ENCODE results near the gene DDAH1. TPM values are rescaled to one million over a fixed set of nuclear protein-coding genes. Genes with fewer than 3 reads are reported as not detected.

Gene DDAH1
- polyA plus RNA-seq, 1 donor from 2014 or later = 42.7 TPM

DNA sequence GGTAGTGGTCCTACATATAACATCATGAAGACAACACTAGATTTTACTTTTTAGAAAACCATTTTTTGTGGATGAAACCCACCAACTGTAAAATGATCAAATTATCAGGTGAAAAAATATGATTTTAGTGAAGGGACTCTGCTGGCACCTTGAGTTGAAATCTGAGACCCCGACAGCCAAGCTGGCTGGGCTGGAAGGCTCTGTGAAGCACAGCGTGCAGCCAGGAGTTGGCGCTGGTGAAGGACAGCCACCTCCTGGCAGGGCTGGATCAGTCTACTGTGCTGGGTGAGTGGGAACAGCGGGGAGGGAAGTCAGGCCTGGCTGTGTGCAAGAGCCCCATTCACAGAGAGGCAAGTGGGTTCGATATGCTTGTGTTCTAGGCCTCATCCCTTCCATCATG, 47.9 kb downstream of the DDAH1 start (continued):
- TF ChIP-seq, protein P1, sequence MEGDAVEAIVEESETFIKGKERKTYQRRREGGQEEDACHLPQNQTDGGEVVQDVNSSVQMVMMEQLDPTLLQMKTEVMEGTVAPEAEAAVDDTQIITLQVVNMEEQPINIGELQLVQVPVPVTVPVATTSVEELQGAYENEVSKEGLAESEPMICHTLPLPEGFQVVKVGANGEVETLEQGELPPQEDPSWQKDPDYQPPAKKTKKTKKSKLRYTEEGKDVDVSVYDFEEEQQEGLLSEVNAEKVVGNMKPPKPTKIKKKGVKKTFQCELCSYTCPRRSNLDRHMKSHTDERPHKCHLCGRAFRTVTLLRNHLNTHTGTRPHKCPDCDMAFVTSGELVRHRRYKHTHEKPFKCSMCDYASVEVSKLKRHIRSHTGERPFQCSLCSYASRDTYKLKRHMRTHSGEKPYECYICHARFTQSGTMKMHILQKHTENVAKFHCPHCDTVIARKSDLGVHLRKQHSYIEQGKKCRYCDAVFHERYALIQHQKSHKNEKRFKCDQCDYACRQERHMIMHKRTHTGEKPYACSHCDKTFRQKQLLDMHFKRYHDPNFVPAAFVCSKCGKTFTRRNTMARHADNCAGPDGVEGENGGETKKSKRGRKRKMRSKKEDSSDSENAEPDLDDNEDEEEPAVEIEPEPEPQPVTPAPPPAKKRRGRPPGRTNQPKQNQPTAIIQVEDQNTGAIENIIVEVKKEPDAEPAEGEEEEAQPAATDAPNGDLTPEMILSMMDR (IDR thresholded peaks at IDR 0.05; ENCODE audit: poor library complexity, severe bottlenecking) = no peak
- no peak for TF ChIP-seq TAF1 (IDR thresholded peaks at IDR 0.05; ENCODE audit: low read depth)

DNA sequence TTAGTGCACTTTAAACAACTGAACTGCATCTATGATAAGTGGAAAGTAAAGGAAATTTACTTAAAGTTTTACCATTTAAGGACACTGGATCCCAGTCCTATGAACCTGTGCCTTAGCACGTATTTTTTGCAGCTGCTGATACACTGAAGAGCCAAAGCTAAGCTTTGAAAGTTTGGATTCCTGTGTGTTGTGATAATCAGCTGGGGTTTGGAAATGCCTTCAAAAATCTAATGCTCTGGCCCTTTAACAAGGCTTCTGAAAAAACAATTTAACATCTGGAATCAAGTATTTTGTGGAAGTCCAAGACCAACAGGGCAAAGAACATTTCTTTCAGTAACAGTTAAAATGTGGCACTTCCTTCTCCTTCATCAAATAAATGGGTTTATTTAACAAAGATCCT, 51.8 kb downstream of the DDAH1 start:
- Histone ChIP-seq H3K36me3 (ENCODE audit: insufficient read depth, low read length) (no peaks in the 10 kb centered on the region), H3K9ac (ENCODE audit: low read length) (no peak overlapping the region), H3K27ac (ENCODE audit: low read length) (no peak overlapping the region), H2AFZ (ENCODE audit: low read depth, low read length) (no peak overlapping the region), H3K4me3 (ENCODE audit: low read length) (no peak overlapping the region), H3K9me3 (ENCODE audit: low read length) (no peaks in the 10 kb centered on the region), H3K9me2 (ENCODE audit: insufficient read depth, low read length) (no peaks in the 10 kb centered on the region), H3F3A (ENCODE audit: insufficient read depth, low read length, poor library complexity, severe bottlenecking) (no peaks in the 10 kb centered on the region), H3K79me2 (replicated peaks; ENCODE audit: insufficient read depth, low read length) (peaks cover 3% of the 10 kb centered on the region), H3K27me3 (ENCODE audit: insufficient read depth, low read depth, low read length) (no peaks in the 10 kb centered on the region), H3K4me2 (ENCODE audit: low read length) (no peak overlapping the region), H4K20me1 (ENCODE audit: insufficient read depth) (no peaks in the 10 kb centered on the region)
- TF ChIP-seq, protein P1 (IDR thresholded peaks at IDR 0.05; ENCODE audit: poor library complexity, severe bottlenecking) = no peak
- TF ChIP-seq TAF1 (IDR thresholded peaks at IDR 0.05; ENCODE audit: low read depth) (no peak), RAD21 (conservative IDR thresholded peaks at IDR 0.05) (no peak), MXI1 (conservative IDR thresholded peaks at IDR 0.05; ENCODE audit: poor library complexity, severe bottlenecking) (no peak), EZH2 (IDR thresholded peaks at IDR 0.05; ENCODE audit: borderline replicate concordance, insufficient read depth, low read length, poor library complexity, severe bottlenecking) (no peak), POLR2AphosphoS5 (IDR thresholded peaks at IDR 0.05) (no peak), EP300 (conservative IDR thresholded peaks at IDR 0.05; ENCODE audit: poor library complexity, severe bottlenecking) (no peak), SMC3 (conservative IDR thresholded peaks at IDR 0.05; ENCODE audit: poor library complexity) (no peak)
- TF ChIP-seq, protein P2, sequence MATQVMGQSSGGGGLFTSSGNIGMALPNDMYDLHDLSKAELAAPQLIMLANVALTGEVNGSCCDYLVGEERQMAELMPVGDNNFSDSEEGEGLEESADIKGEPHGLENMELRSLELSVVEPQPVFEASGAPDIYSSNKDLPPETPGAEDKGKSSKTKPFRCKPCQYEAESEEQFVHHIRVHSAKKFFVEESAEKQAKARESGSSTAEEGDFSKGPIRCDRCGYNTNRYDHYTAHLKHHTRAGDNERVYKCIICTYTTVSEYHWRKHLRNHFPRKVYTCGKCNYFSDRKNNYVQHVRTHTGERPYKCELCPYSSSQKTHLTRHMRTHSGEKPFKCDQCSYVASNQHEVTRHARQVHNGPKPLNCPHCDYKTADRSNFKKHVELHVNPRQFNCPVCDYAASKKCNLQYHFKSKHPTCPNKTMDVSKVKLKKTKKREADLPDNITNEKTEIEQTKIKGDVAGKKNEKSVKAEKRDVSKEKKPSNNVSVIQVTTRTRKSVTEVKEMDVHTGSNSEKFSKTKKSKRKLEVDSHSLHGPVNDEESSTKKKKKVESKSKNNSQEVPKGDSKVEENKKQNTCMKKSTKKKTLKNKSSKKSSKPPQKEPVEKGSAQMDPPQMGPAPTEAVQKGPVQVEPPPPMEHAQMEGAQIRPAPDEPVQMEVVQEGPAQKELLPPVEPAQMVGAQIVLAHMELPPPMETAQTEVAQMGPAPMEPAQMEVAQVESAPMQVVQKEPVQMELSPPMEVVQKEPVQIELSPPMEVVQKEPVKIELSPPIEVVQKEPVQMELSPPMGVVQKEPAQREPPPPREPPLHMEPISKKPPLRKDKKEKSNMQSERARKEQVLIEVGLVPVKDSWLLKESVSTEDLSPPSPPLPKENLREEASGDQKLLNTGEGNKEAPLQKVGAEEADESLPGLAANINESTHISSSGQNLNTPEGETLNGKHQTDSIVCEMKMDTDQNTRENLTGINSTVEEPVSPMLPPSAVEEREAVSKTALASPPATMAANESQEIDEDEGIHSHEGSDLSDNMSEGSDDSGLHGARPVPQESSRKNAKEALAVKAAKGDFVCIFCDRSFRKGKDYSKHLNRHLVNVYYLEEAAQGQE (IDR thresholded peaks at IDR 0.05; ENCODE audit: borderline replicate concordance) = no peak

Measured in neural cell (in vitro differentiated cells).